K562 (cell line): ENCODE data around the gene CCDC136.

ENCODE experiments used
- CREM ChIP-seq: IDR thresholded peaks from 2 replicates; pipeline ENCODE4 v1.6.1; 2014; ENCODE audit warnings: antibody characterized with exemption, low read depth
- GABPA ChIP-seq: fragments of 200-800 bp; sonication (Bioruptor generic); conservative IDR thresholded peaks from 2 replicates; pipeline ENCODE4 v1.6.1; 2016; ENCODE audit warnings: low read depth, missing genetic modification characterization, missing compliant biosample characterization
- SMAD2 ChIP-seq: fragments of 150-350 bp; IDR thresholded peaks from 2 replicates; pipeline ENCODE4 v1.6.1; 2014; ENCODE audit warnings: low read depth, mild to moderate bottlenecking, low read length
- SP1 ChIP-seq: sonication (generic); formaldehyde crosslinking; IDR thresholded peaks from 2 replicates; pipeline ENCODE4 v1.8.1; 2022; ENCODE audit warnings: mild to moderate bottlenecking, missing genetic modification reagents
- TAF7 ChIP-seq: fragments of 450-650 bp; IDR thresholded peaks from 2 replicates; pipeline ENCODE4 v1.6.1; 2016; ENCODE audit warnings: missing genetic modification characterization, missing compliant biosample characterization
- YY1 ChIP-seq, 3 experiments: IDR thresholded peaks; 2 replicates each; pipeline ENCODE4 v1.6.1; 2011; ENCODE audit warnings: low read length in 2 of 3, mild to moderate bottlenecking in 2 of 3, moderate library complexity in 2 of 3, borderline replicate concordance in 1 of 3, control low read depth in 1 of 3, low read depth in 1 of 3; ENCODE audit not compliant: insufficient read depth in 3 of 3, insufficient replicate concordance in 2 of 3, control insufficient read depth in 1 of 3, insufficient read length in 1 of 3; ENCODE audit errors: extremely low read depth in 1 of 3
- ZNF134 ChIP-seq: fragments of 250-450 bp; sonication (Bioruptor Pico); conservative IDR thresholded peaks from 2 replicates; pipeline ENCODE4 v1.4.0; 2020
- ZNF282 ChIP-seq: sonication (generic); formaldehyde crosslinking; IDR thresholded peaks from 2 replicates; pipeline ENCODE4 v1.8.1; 2023; ENCODE audit warnings: missing genetic modification reagents
- ZNF384 ChIP-seq: IDR thresholded peaks from 2 replicates; pipeline ENCODE4 v1.6.1; 2012; ENCODE audit warnings: low read depth, low read length, improper control_type of control experiment
- TF ChIP-seq, protein P1 (sequence below): IDR thresholded peaks from 3 replicates; pipeline ENCODE4 v1.6.1; 2011; ENCODE audit warnings: borderline replicate concordance, mild to moderate bottlenecking; ENCODE audit not compliant: insufficient read length, insufficient read depth
- TF ChIP-seq, protein P2 (sequence below), 3 experiments: IDR thresholded peaks in 2 of 3; conservative IDR thresholded peaks in 1 of 3; 2 replicates each; pipeline ENCODE4 v1.5.1; 2011 to 2012; ENCODE audit warnings: low read length in 3 of 3, mild to moderate bottlenecking in 3 of 3, control low read depth in 2 of 3, improper control_type of control experiment in 1 of 3, inconsistent platforms in 1 of 3, low read depth in 1 of 3, mixed read lengths in 1 of 3, moderate library complexity in 1 of 3; ENCODE audit not compliant: insufficient read depth in 2 of 3
- TF ChIP-seq, protein P3 (sequence below), 2 experiments: fragments of 450-650 bp; formaldehyde crosslinking in 1 of 2; IDR thresholded peaks; 2 replicates each; pipeline versions ENCODE4 v1.4.0 to v1.6.1; 2014 to 2020; ENCODE audit warnings: mild to moderate bottlenecking in 2 of 2, borderline replicate concordance in 1 of 2, low read depth in 1 of 2
- TF ChIP-seq, protein P4 (sequence below): fragments of 150-350 bp; IDR thresholded peaks from 2 replicates; pipeline ENCODE4 v1.6.1; 2014; ENCODE audit warnings: low read depth, mild to moderate bottlenecking, low read length, borderline replicate concordance

- no peak for TF ChIP-seq ZNF384
- TF ChIP-seq, protein P1, sequence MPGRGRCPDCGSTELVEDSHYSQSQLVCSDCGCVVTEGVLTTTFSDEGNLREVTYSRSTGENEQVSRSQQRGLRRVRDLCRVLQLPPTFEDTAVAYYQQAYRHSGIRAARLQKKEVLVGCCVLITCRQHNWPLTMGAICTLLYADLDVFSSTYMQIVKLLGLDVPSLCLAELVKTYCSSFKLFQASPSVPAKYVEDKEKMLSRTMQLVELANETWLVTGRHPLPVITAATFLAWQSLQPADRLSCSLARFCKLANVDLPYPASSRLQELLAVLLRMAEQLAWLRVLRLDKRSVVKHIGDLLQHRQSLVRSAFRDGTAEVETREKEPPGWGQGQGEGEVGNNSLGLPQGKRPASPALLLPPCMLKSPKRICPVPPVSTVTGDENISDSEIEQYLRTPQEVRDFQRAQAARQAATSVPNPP = no peak
- TF ChIP-seq YY1 (IDR thresholded peaks at IDR 0.05; ENCODE audit: borderline replicate concordance in 1 of 3, control insufficient read depth in 1 of 3, extremely low read depth in 1 of 3, insufficient read depth in 3 of 3, insufficient read length in 1 of 3, insufficient replicate concordance in 2 of 3, low read depth in 1 of 3, low read length in 2 of 3) = no peak
- TF ChIP-seq, protein P2, sequence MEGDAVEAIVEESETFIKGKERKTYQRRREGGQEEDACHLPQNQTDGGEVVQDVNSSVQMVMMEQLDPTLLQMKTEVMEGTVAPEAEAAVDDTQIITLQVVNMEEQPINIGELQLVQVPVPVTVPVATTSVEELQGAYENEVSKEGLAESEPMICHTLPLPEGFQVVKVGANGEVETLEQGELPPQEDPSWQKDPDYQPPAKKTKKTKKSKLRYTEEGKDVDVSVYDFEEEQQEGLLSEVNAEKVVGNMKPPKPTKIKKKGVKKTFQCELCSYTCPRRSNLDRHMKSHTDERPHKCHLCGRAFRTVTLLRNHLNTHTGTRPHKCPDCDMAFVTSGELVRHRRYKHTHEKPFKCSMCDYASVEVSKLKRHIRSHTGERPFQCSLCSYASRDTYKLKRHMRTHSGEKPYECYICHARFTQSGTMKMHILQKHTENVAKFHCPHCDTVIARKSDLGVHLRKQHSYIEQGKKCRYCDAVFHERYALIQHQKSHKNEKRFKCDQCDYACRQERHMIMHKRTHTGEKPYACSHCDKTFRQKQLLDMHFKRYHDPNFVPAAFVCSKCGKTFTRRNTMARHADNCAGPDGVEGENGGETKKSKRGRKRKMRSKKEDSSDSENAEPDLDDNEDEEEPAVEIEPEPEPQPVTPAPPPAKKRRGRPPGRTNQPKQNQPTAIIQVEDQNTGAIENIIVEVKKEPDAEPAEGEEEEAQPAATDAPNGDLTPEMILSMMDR (IDR thresholded peaks at IDR 0.05 in 2 of 3, conservative IDR thresholded peaks at IDR 0.05 in 1 of 3; ENCODE audit: insufficient read depth in 2 of 3, low read depth in 1 of 3, low read length in 3 of 3) = no peak
- TF ChIP-seq CREM = no peak
- TF ChIP-seq, protein P3, sequence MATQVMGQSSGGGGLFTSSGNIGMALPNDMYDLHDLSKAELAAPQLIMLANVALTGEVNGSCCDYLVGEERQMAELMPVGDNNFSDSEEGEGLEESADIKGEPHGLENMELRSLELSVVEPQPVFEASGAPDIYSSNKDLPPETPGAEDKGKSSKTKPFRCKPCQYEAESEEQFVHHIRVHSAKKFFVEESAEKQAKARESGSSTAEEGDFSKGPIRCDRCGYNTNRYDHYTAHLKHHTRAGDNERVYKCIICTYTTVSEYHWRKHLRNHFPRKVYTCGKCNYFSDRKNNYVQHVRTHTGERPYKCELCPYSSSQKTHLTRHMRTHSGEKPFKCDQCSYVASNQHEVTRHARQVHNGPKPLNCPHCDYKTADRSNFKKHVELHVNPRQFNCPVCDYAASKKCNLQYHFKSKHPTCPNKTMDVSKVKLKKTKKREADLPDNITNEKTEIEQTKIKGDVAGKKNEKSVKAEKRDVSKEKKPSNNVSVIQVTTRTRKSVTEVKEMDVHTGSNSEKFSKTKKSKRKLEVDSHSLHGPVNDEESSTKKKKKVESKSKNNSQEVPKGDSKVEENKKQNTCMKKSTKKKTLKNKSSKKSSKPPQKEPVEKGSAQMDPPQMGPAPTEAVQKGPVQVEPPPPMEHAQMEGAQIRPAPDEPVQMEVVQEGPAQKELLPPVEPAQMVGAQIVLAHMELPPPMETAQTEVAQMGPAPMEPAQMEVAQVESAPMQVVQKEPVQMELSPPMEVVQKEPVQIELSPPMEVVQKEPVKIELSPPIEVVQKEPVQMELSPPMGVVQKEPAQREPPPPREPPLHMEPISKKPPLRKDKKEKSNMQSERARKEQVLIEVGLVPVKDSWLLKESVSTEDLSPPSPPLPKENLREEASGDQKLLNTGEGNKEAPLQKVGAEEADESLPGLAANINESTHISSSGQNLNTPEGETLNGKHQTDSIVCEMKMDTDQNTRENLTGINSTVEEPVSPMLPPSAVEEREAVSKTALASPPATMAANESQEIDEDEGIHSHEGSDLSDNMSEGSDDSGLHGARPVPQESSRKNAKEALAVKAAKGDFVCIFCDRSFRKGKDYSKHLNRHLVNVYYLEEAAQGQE (IDR thresholded peaks at IDR 0.05; ENCODE audit: borderline replicate concordance) = no peak
- TF ChIP-seq, protein P3 (CRISPR knock-in tag; IDR thresholded peaks at IDR 0.05; ENCODE audit: low read depth) = no peak
- TF ChIP-seq ZNF134 (CRISPR knock-in tag) = no peak
- TF ChIP-seq ZNF282 (CRISPR knock-in tag) = no peak
- TF ChIP-seq SMAD2 = no peak
- no peak for TF ChIP-seq GABPA (tag)
- no peak for TF ChIP-seq SP1 (CRISPR knock-in tag)
- TF ChIP-seq, protein P4, sequence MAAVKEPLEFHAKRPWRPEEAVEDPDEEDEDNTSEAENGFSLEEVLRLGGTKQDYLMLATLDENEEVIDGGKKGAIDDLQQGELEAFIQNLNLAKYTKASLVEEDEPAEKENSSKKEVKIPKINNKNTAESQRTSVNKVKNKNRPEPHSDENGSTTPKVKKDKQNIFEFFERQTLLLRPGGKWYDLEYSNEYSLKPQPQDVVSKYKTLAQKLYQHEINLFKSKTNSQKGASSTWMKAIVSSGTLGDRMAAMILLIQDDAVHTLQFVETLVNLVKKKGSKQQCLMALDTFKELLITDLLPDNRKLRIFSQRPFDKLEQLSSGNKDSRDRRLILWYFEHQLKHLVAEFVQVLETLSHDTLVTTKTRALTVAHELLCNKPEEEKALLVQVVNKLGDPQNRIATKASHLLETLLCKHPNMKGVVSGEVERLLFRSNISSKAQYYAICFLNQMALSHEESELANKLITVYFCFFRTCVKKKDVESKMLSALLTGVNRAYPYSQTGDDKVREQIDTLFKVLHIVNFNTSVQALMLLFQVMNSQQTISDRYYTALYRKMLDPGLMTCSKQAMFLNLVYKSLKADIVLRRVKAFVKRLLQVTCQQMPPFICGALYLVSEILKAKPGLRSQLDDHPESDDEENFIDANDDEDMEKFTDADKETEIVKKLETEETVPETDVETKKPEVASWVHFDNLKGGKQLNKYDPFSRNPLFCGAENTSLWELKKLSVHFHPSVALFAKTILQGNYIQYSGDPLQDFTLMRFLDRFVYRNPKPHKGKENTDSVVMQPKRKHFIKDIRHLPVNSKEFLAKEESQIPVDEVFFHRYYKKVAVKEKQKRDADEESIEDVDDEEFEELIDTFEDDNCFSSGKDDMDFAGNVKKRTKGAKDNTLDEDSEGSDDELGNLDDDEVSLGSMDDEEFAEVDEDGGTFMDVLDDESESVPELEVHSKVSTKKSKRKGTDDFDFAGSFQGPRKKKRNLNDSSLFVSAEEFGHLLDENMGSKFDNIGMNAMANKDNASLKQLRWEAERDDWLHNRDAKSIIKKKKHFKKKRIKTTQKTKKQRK = no peak
- no peak for TF ChIP-seq TAF7 (tag)
Observed at GRCh38 chr7:128814499-128814898, 22.7 kb downstream of the CCDC136 start.
